ENCODE data around the gene OR6B3. TPM values are rescaled to one million over a fixed set of nuclear protein-coding genes. Genes with fewer than 3 reads are reported as not detected.

The OR6B3 gene
- total RNA-seq, 3 donors from 2014 or later: 1.0 TPM; not detected in 2

- H3K4me3 ChIP-seq: no peak overlapping the region
- intact Hi-C loops (cut with DNase I; ENCODE audit: low total_unique reads): loop anchor here (10.0 kb wide), 1 partner anchor 88 kb away; the partner anchor contains the start of gene OTOS
- no peaks in the 10 kb centered on the region for H3K4me1 ChIP-seq
- no peaks in the 10 kb centered on the region for H3K36me3 ChIP-seq
- DNase-seq (ENCODE audit: low spot score in 2 of 2): no peak
- H3K9me3 ChIP-seq: no peaks in the 10 kb centered on the region
- no peak for TF ChIP-seq POLR2A (IDR thresholded peaks at IDR 0.05)
- no peak for TF ChIP-seq CTCF (IDR thresholded peaks at IDR 0.05)
- TF ChIP-seq POLR2AphosphoS5 (IDR thresholded peaks at IDR 0.05): no peak
- no peak overlapping the region for H3K27ac ChIP-seq
- peaks cover 4 to 39% of the 10 kb centered on the region in 2 donors for H3K27me3 ChIP-seq
Measured at GRCh38 chr2:240056678-240057077, 3.4 kb upstream of the OR6B3 start.

GRCh38 chr2:240055177-240055917, 2.0 kb upstream of the OR6B3 start:
- Histone ChIP-seq H3K27ac (no peak overlapping the region), H3K27me3 (peaks cover 4 to 39% of the 10 kb centered on the region in 2 donors), H3K9me3 (no peaks in the 10 kb centered on the region), H3K36me3 (no peaks in the 10 kb centered on the region), H3K4me1 (no peaks in the 10 kb centered on the region), H3K4me3 (no peak overlapping the region)
- no peak for TF ChIP-seq CTCF (IDR thresholded peaks at IDR 0.05)
- TF ChIP-seq POLR2A (IDR thresholded peaks at IDR 0.05): no peak
- TF ChIP-seq POLR2AphosphoS5 (IDR thresholded peaks at IDR 0.05): no peak
- intact Hi-C loops (cut with DNase I; ENCODE audit: low total_unique reads): loop anchor here (10.0 kb wide), 1 partner anchor 89 kb away; the partner anchor contains the start of gene OTOS
- DNase-seq (ENCODE audit: low spot score in 2 of 2): no peak

- intact Hi-C loops (cut with DNase I; ENCODE audit: low total_unique reads): loop anchor here (10.0 kb wide), 1 partner anchor 92 kb away; the partner anchor contains the start of gene OTOS
- TF ChIP-seq POLR2A (IDR thresholded peaks at IDR 0.05) (no peak), CTCF (IDR thresholded peaks at IDR 0.05) (no peak), POLR2AphosphoS5 (IDR thresholded peaks at IDR 0.05) (no peak)
- no peaks in the 10 kb centered on the region for H3K36me3 ChIP-seq
- no peak overlapping the region for H3K27ac ChIP-seq
- H3K4me3 ChIP-seq: no peak overlapping the region
- H3K9me3 ChIP-seq: no peaks in the 10 kb centered on the region
- no peaks in the 10 kb centered on the region for H3K4me1 ChIP-seq
- peaks cover 4 to 42% of the 10 kb centered on the region in 2 donors for H3K27me3 ChIP-seq
- DNase-seq (ENCODE audit: low spot score in 2 of 2): no peak
Measured at GRCh38 chr2:240052524-240052923, 797 bp downstream of the OR6B3 start.

- intact Hi-C loops (cut with DNase I; ENCODE audit: low total_unique reads): loop anchor here (10.0 kb wide), 1 partner anchor 93 kb away; the partner anchor contains the start of gene OTOS
- Histone ChIP-seq H3K36me3 (no peaks in the 10 kb centered on the region), H3K27ac (no peak overlapping the region), H3K27me3 (peaks cover 4 to 37% of the 10 kb centered on the region in 2 donors), H3K4me3 (no peak overlapping the region), H3K9me3 (no peaks in the 10 kb centered on the region), H3K4me1 (no peaks in the 10 kb centered on the region)
- TF ChIP-seq CTCF (IDR thresholded peaks at IDR 0.05) (no peak), POLR2AphosphoS5 (IDR thresholded peaks at IDR 0.05) (no peak), POLR2A (IDR thresholded peaks at IDR 0.05) (no peak)
- no peak for DNase-seq (ENCODE audit: low spot score in 2 of 2)
Measured at GRCh38 chr2:240051697-240052096, 1.6 kb downstream of the OR6B3 start.

GRCh38 chr2:240050278-240050677, 3.0 kb downstream of the OR6B3 start:
- no peaks in the 10 kb centered on the region for H3K36me3 ChIP-seq
- no peaks in the 10 kb centered on the region for H3K9me3 ChIP-seq
- intact Hi-C loops (cut with DNase I; ENCODE audit: low total_unique reads): loop anchor here (10.0 kb wide), 1 partner anchor 95 kb away; the partner anchor contains the start of gene OTOS
- no peak for DNase-seq (ENCODE audit: low spot score in 2 of 2)
- no peak overlapping the region for H3K27ac ChIP-seq
- H3K27me3 ChIP-seq: peaks cover 4 to 29% of the 10 kb centered on the region in 2 donors
- H3K4me1 ChIP-seq: no peaks in the 10 kb centered on the region
- TF ChIP-seq CTCF (IDR thresholded peaks at IDR 0.05): no peak
- no peak for TF ChIP-seq POLR2AphosphoS5 (IDR thresholded peaks at IDR 0.05)
- no peak for TF ChIP-seq POLR2A (IDR thresholded peaks at IDR 0.05)
- H3K4me3 ChIP-seq: no peak overlapping the region

Measured in breast epithelium (tissue), 4 donors.